HCT116 (cell line): ENCODE measurements around the gene ABCC11. TPM values are rescaled to one million over a fixed set of nuclear protein-coding genes. Genes with fewer than 3 reads are reported as not detected.

ENCODE experiments used
- ATAC-seq: fragments of 200-7000 bp; cut with Tn5 transposase; 2 replicates; pipeline ENCODE4 v1.9.1; 2020; ENCODE audit warnings: mild to moderate bottlenecking, moderate library complexity
- BruUV-seq: library from RNA; stranded (reverse); fragments of 400-500 nt; replicated peaks from 2 replicates; lab custom pipeline; 2021; lab: Mats Ljungman, UMichigan
- CTCF ChIA-PET: fragments of 300-600 bp; sonication (Branson Sonifier 250); formaldehyde crosslinking; loops from one replicate; lab custom pipeline; 2021; ENCODE audit warnings: antibody characterized with exemption; lab: Charles Lee
- POLR2A ChIA-PET: fragments of 300-600, 350-600 bp; sonication (Branson Sonifier 250); formaldehyde crosslinking; loops from one replicate; lab custom pipeline; 2021; ENCODE audit warnings: antibody characterized with exemption; lab: Charles Lee
- RAD21 ChIA-PET, 2 experiments: fragments of 300-600 bp; sonication (Branson Sonifier 250); formaldehyde crosslinking; loops; one replicate each; lab custom pipeline; 2023; ENCODE audit warnings: low total read pairs in 2 of 2; ENCODE audit not compliant: uncharacterized antibody in 2 of 2, unreplicated experiment in 2 of 2, low non-redundant PET in 1 of 2; lab: Charles Lee
- DNase-seq: peaks from one replicate; pipeline ENCODE4 v3.0.0-alpha.2; 2010; ENCODE audit warnings: low read depth, low spot score
- H2AFZ ChIP-seq: fragments of 200-600 bp; shearing (Covaris generic), sonication (generic); 2 replicates; pipeline ENCODE4 v1.6.1; 2017; ENCODE audit warnings: low read depth, mixed run types, mixed read lengths, antibody characterized with exemption, low read length; ENCODE audit not compliant: poor library complexity, severe bottlenecking
- H3K27ac ChIP-seq: 2 replicates; pipeline ENCODE4 v1.5.1; 2012; ENCODE audit warnings: low read depth, low read length
- H3K27me3 ChIP-seq: fragments of 200-600 bp; sonication (generic); 2 replicates; pipeline ENCODE4 v1.6.1; 2016; ENCODE audit warnings: mixed run types, low read length, mixed read lengths; ENCODE audit not compliant: insufficient read depth
- H3K36me3 ChIP-seq, 2 experiments: fragments of 200-500 bp in 1 of 2; fragments of 200-600 bp in 1 of 2; sonication (Bioruptor generic) in 1 of 2; sonication (generic) in 1 of 2; 2 replicates each; pipeline versions ENCODE4 v1.5.1 to v1.6.1; 2014 to 2016; ENCODE audit warnings: low read length in 2 of 2, inconsistent platforms in 1 of 2, mixed read lengths in 1 of 2, mixed run types in 1 of 2; ENCODE audit not compliant: insufficient read depth in 2 of 2, control insufficient read depth in 1 of 2
- H3K4me1 ChIP-seq, 2 experiments: fragments of 200-600 bp in 1 of 2; sonication (generic) in 1 of 2; 2 replicates each; pipeline versions ENCODE4 v1.5.1 to v1.6.1; 2012 to 2017; ENCODE audit warnings: low read length in 2 of 2, inconsistent platforms in 1 of 2, mild to moderate bottlenecking in 1 of 2, mixed read lengths in 1 of 2, mixed run types in 1 of 2, moderate library complexity in 1 of 2; ENCODE audit not compliant: insufficient read depth in 2 of 2, control insufficient read depth in 1 of 2
- H3K4me2 ChIP-seq: fragments of 200-600 bp; sonication (generic); 2 replicates; pipeline ENCODE4 v1.6.1; 2017; ENCODE audit warnings: mixed run types, low read length, mixed read lengths
- H3K4me3 ChIP-seq, 2 experiments: fragments of 200-600 bp in 1 of 2; sonication (generic) in 1 of 2; replicated peaks in 1 of 2; 2 replicates each; pipeline ENCODE4 v1.5.1; 2011 to 2016; ENCODE audit warnings: low read length in 2 of 2, control low read depth in 1 of 2, low read depth in 1 of 2, mild to moderate bottlenecking in 1 of 2, mixed read lengths in 1 of 2, mixed run types in 1 of 2
- H3K79me2 ChIP-seq: fragments of 200-600 bp; sonication (generic); 2 replicates; pipeline ENCODE4 v1.6.1; 2017; ENCODE audit warnings: mild to moderate bottlenecking, mixed run types, low read length, moderate library complexity, mixed read lengths; ENCODE audit not compliant: insufficient read depth
- H3K9ac ChIP-seq: fragments of 200-600 bp; sonication (generic); 2 replicates; pipeline ENCODE4 v1.6.1; 2016; ENCODE audit warnings: low read length, mixed read lengths
- H3K9me2 ChIP-seq: fragments of 200-600 bp; sonication (generic), shearing (Covaris generic); 2 replicates; pipeline ENCODE4 v1.6.1; 2017; ENCODE audit warnings: mixed run types, mild to moderate bottlenecking, moderate library complexity; ENCODE audit not compliant: insufficient read depth
- H3K9me3 ChIP-seq, 2 experiments: fragments of 200-500 bp in 1 of 2; fragments of 200-600 bp in 1 of 2; sonication (Bioruptor generic) in 1 of 2; sonication (generic) in 1 of 2; 2 replicates each; pipeline ENCODE4 v1.6.1; 2014 to 2017; ENCODE audit warnings: low read length in 2 of 2, mixed read lengths in 2 of 2, inconsistent platforms in 1 of 2, low read depth in 1 of 2, mild to moderate bottlenecking in 1 of 2, mixed run types in 1 of 2, moderate library complexity in 1 of 2; ENCODE audit not compliant: control insufficient read depth in 1 of 2, insufficient read depth in 1 of 2
- H4K20me1 ChIP-seq: fragments of 200-600 bp; sonication (generic), shearing (Covaris generic); 2 replicates; pipeline ENCODE4 v1.6.1; 2017; ENCODE audit warnings: mixed run types, mild to moderate bottlenecking, moderate library complexity; ENCODE audit not compliant: insufficient read depth
- CBX3 ChIP-seq: IDR thresholded peaks from 2 replicates; pipeline ENCODE4 v1.6.1; 2012; ENCODE audit warnings: low read depth
- EGR1 ChIP-seq: IDR thresholded peaks from 2 replicates; pipeline ENCODE4 v1.6.1; 2012; ENCODE audit warnings: low read depth
- EZH2phosphoT487 ChIP-seq: fragments of 200-600 bp; IDR thresholded peaks from 2 replicates; pipeline ENCODE4 v1.6.1; 2018; ENCODE audit warnings: antibody characterized with exemption, borderline replicate concordance
- FOSL1 ChIP-seq: IDR thresholded peaks from 2 replicates; pipeline ENCODE4 v1.6.1; 2012; ENCODE audit warnings: low read depth
- JUND ChIP-seq: IDR thresholded peaks from 2 replicates; pipeline ENCODE4 v1.6.1; 2012
- POLR2A ChIP-seq: IDR thresholded peaks from 2 replicates; pipeline ENCODE4 v1.7.0; 2011; ENCODE audit warnings: borderline replicate concordance; ENCODE audit not compliant: insufficient read depth, insufficient read length; ENCODE audit errors: extremely low read depth
- POLR2AphosphoS5 ChIP-seq: IDR thresholded peaks from 2 replicates; pipeline ENCODE4 v1.6.1; 2011; ENCODE audit warnings: mild to moderate bottlenecking, low read depth, low read length, moderate library complexity
- RAD21 ChIP-seq: IDR thresholded peaks from 2 replicates; pipeline ENCODE4 v1.6.1; 2012; ENCODE audit warnings: low read depth, mild to moderate bottlenecking
- SIN3A ChIP-seq: IDR thresholded peaks from 2 replicates; pipeline ENCODE4 v1.6.1; 2012; ENCODE audit warnings: low read depth
- SP1 ChIP-seq: IDR thresholded peaks from 2 replicates; pipeline ENCODE4 v1.6.1; 2012; ENCODE audit warnings: low read depth
- SRF ChIP-seq: IDR thresholded peaks from 2 replicates; pipeline ENCODE4 v1.6.1; 2012; ENCODE audit warnings: low read depth
- TCF7L2 ChIP-seq: IDR thresholded peaks from 2 replicates; pipeline ENCODE4 v1.7.0; 2011; ENCODE audit warnings: borderline replicate concordance, inconsistent platforms; ENCODE audit not compliant: insufficient read depth, insufficient read length; ENCODE audit errors: extremely low read depth
- YY1 ChIP-seq: IDR thresholded peaks from 2 replicates; pipeline ENCODE4 v1.6.1; 2011; ENCODE audit warnings: low read length, low read depth, moderate library complexity, mild to moderate bottlenecking; ENCODE audit not compliant: insufficient replicate concordance; ENCODE audit errors: extremely low read depth
- ZFX ChIP-seq: fragments of 450-650 bp; IDR thresholded peaks from 2 replicates; pipeline ENCODE4 v1.6.1; 2017
- ZNF274 ChIP-seq: fragments of 200-500 bp; sonication (Bioruptor generic); IDR thresholded peaks from 2 replicates; pipeline ENCODE4 v1.6.1; 2014; ENCODE audit warnings: mild to moderate bottlenecking, low read depth, low read length, inconsistent platforms
- intact Hi-C: fragments of 100-400 bp; cut with micrococcal nuclease; formaldehyde crosslinking; loops from 2 replicates; pipeline ENCODE4 v1.10.0; 2022
- total RNA-seq: library from RNA; stranded (reverse); gene quantifications from one replicate; pipeline ENCODE4 v1.2.1, GENCODE V29; 2021; ENCODE audit not compliant: unreplicated experiment
- TF ChIP-seq, protein P1 (sequence below): IDR thresholded peaks from 2 replicates; pipeline ENCODE4 v1.6.1; 2012; ENCODE audit warnings: low read depth
- TF ChIP-seq, protein P2 (sequence below): IDR thresholded peaks from 2 replicates; pipeline ENCODE4 v1.6.1; 2012

The ABCC11 gene
- total RNA-seq, 1 experiment from 2014 or later = 0.54 TPM

DNA sequence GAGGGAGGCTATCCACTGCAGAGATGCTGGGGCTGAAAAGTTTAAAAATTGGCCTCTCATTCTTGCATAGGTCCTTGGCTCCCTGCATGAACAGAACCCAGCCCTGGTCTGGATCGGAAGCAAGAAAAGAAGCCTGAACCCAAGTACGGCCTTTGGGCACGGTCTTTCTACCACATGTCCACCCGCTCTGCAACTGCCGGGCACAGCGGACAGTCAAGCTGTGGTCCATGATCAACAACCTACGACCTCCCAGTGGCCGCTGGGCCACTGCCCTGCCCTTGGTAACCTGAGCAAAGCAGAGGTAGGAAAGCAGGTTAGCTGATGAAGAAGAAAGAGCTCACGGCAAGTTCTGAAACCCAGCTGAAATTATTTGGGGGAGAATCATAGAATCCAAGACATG, 95.1 kb downstream of the ABCC11 start (continued):
- TF ChIP-seq YY1 = no peak
- no peak for TF ChIP-seq SP1
- no peak for TF ChIP-seq CBX3
- TF ChIP-seq, protein P1, sequence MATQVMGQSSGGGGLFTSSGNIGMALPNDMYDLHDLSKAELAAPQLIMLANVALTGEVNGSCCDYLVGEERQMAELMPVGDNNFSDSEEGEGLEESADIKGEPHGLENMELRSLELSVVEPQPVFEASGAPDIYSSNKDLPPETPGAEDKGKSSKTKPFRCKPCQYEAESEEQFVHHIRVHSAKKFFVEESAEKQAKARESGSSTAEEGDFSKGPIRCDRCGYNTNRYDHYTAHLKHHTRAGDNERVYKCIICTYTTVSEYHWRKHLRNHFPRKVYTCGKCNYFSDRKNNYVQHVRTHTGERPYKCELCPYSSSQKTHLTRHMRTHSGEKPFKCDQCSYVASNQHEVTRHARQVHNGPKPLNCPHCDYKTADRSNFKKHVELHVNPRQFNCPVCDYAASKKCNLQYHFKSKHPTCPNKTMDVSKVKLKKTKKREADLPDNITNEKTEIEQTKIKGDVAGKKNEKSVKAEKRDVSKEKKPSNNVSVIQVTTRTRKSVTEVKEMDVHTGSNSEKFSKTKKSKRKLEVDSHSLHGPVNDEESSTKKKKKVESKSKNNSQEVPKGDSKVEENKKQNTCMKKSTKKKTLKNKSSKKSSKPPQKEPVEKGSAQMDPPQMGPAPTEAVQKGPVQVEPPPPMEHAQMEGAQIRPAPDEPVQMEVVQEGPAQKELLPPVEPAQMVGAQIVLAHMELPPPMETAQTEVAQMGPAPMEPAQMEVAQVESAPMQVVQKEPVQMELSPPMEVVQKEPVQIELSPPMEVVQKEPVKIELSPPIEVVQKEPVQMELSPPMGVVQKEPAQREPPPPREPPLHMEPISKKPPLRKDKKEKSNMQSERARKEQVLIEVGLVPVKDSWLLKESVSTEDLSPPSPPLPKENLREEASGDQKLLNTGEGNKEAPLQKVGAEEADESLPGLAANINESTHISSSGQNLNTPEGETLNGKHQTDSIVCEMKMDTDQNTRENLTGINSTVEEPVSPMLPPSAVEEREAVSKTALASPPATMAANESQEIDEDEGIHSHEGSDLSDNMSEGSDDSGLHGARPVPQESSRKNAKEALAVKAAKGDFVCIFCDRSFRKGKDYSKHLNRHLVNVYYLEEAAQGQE = no peak

DNA sequence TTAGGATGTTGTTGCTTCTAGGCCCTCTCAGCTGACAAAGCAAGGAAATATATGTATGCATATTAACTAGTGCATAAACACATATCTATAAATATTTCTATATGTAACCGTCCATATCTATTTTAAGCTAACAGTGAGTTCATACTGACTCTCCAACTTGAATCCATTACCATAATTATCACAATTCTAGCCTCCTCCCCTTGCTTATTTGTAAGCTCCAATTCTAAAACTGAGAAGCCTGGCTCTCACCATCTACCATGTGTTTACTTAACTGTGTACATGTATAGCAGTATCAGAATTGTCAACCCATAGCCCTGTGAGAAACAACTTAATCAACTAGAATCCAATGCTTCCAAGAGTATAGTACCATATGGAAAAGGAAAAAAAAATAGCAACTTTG, 96.6 kb downstream of the ABCC11 start:
- no peaks in the 10 kb centered on the region for H4K20me1 ChIP-seq
- RAD21 ChIA-PET = no interaction called here
- no peaks in the 10 kb centered on the region; a peak in 1 of 4 replicates for H3K4me1 ChIP-seq
- no peak overlapping the region for H2AFZ ChIP-seq
- no peak overlapping the region for H3K9ac ChIP-seq
- intact Hi-C loops = loop anchor here (10.0 kb wide), 1 partner anchor 276 kb away; no protein-coding TSS in a partner anchor
- H3K27me3 ChIP-seq = no peaks in the 10 kb centered on the region
- H3K79me2 ChIP-seq = no peaks in the 10 kb centered on the region
- CTCF ChIA-PET = no interaction called here
- H3K4me2 ChIP-seq = no peak overlapping the region
- DNase-seq = no peak
- POLR2A ChIA-PET = no interaction called here
- peaks cover 0 to 6% of the 10 kb centered on the region in 2 experiments; a peak in 1 of 4 replicates for H3K9me3 ChIP-seq
- BruUV-seq = no TSS peak
- no peaks in the 10 kb centered on the region for H3K36me3 ChIP-seq
- no peaks in the 10 kb centered on the region for H3K9me2 ChIP-seq
- H3K27ac ChIP-seq = no peak overlapping the region
- ATAC-seq = no peak
- no peak overlapping the region for H3K4me3 ChIP-seq
- TF ChIP-seq JUND = no peak
- TF ChIP-seq EZH2phosphoT487 = no peak
- TF ChIP-seq EGR1 = no peak
- TF ChIP-seq YY1 = no peak
- no peak for TF ChIP-seq POLR2A
- no peak for TF ChIP-seq SIN3A
- no peak for TF ChIP-seq ZNF274
- no peak for TF ChIP-seq ZFX
- no peak for TF ChIP-seq TCF7L2
- no peak for TF ChIP-seq FOSL1
- TF ChIP-seq, protein P2, sequence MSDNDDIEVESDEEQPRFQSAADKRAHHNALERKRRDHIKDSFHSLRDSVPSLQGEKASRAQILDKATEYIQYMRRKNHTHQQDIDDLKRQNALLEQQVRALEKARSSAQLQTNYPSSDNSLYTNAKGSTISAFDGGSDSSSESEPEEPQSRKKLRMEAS = no peak
- no peak for TF ChIP-seq RAD21
- no peak for TF ChIP-seq CBX3
- no peak for TF ChIP-seq SRF
- TF ChIP-seq POLR2AphosphoS5 = no peak
- TF ChIP-seq, protein P1 = no peak
